ENCODE data around the gene CABLES2.
"Not testable (repeated sequence)": the region's sequence is repeated elsewhere in the genome, so short reads cannot be mapped to it uniquely, and the experiment has no call there.

Gene CABLES2

DNA sequence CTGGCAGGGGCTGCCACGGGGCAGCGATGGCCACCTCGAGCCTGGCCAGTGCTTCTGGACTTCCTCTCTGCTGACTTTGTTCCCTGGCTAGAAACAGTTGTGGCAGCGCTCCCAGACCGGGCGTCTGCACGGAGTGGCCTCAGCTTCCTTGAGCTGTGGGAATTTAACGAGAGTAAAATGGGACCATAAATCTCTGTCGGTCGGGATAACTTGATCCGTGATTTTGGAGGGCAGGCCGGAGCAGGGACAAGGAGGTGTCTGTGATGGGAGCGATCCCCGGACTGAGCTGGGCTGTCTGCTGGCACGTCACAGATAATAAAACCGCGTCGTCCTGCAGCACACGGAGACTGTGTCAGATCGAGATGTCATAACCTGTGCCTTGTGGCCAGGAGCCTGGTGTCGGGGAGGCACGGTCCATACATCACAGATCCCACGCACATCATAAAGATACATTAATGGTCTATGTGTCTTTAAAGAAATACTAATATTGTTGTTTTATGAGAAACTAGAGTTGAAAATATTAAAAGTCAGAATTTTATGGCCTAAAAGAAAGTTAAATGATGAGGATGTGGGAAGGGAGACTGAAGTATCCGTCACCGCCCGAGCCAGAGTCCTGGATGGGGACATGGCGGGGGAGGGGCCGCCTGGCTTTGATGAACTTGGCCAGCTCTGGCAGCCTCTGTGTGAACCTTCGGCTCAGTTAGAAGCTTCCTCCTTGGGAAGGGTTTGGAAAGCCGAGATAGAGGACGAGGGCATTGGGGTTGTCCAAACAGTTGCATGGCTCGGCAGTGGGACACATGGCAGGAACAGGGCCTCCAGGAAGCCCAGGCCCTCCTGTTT, 26.8 kb upstream of the CABLES2 start:
- no peak for DNase-seq

- no peak for DNase-seq
Measured at GRCh38 chr20:62430866-62431447, 23.9 kb upstream of the CABLES2 start.

GRCh38 chr20:62430311-62430853, 23.3 kb upstream of the CABLES2 start:
- no peak for DNase-seq

DNA sequence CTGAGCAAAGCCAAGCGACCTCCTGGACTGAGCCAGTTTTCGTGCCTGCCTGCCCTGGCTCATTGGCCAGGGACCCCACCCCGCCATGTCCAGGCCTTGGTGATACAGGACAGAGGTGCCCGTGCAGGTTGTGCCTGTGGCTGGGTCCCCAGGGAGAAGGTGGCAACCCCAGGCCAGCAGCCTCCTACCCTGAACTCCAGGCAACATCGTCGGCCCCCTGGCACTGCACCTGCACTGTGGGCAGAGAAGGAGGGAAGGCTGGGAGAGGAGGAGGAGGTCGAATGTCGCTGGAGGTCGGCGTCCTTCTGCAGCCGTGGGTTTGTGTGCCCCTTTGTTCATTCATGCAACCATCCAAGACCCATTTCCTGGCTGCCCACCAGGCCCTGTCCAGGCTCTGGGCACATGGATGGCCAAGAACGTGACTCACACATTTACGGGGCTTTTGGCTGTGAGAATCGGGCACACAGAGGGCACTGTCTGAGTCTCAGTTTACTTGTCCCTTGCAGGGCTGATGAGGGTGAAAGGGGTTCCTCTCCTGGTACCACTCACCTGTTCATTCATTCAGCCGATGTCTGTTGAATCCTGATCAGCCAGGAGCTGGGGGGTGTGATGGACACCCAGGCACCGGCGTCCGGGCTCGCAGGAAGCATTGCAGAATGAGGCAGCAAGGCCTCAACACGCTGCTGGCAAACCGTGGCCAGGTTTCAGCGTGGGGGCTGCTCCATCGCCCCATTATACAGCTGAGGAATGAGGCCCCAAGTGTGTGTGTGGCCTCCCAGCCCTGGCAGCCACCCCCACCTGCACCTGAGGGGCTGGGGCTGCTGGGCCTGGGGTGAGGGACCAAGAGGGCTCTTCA, 22.6 kb upstream of the CABLES2 start:
- no peak for DNase-seq

GRCh38 chr20:62428396-62429295, 21.6 kb upstream of the CABLES2 start:
- no peak for DNase-seq

DNA sequence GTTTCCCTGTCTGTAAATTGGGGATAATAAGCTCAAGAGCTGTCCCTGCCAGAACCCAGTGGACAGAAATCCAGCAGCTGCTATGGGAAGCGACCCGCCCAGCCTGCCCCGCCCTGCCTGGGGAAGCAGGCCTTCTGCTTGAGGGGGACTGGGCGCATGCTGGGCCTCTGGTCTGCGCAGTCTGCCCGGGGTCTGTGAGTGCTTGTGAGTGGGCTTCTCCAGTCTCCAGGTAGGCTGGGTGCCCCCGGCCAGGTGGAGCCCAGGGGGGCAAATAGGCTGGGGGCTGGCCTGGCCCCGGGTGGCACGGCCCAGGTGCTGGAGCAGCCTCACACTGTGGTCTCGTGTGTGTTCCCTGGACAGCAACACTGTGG, 20.9 kb upstream of the CABLES2 start:
- no peak for DNase-seq

- DNase-seq = no peak
Measured at GRCh38 chr20:62427172-62428001, 20.3 kb upstream of the CABLES2 start, which contains the start of gene RBBP8NL. RBBP8NL (minus strand) TSS chr20:62427539; CDS start chr20:62419647, 7,892 bp downstream.

DNA sequence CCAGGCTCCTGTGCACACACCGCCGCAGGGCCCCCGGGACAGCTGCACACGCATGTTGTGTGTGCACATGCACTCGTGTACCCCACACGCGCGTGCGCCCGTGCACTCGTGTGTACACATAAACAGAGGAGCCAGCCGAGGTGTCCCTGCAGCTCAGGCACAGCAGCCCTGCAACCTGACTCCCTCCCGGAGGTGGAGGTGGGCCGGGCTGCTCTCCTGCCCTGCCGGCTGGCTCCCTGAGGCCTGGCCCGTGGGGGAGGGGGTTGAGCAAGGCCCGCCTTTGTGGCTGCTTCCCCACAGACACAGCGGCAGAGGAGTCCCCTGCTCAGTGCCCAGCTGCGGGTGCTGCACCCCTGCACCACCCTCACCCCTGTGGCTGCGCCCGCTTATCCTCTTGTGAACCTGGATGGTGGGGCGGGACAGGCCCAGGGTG, 19.6 kb upstream of the CABLES2 start:
- peak; percentile 15 for DNase-seq

DNA sequence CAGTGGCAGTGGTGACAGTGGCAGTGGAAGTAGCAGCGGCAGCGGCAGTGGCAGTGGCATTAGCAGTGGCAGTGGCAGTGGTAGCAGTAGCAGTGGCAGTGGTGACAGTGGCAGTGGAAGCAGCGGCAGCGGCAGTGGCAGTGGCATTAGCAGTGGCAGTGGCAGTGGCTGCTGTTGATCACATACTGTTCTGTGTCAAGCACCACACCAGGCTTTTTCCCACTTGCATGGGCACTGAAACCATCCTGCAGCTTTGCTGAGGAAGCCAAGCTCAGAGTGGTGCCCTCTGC, 18.9 kb upstream of the CABLES2 start:
- DNase-seq = not testable (repeated sequence)

- no peak for DNase-seq
Measured at GRCh38 chr20:62425281-62426058, 18.4 kb upstream of the CABLES2 start.

- DNase-seq = no peak
Measured at GRCh38 chr20:62424249-62425107, 17.4 kb upstream of the CABLES2 start.

GRCh38 chr20:62423326-62423706, 16.2 kb upstream of the CABLES2 start:
- DNase-seq = no peak

DNA sequence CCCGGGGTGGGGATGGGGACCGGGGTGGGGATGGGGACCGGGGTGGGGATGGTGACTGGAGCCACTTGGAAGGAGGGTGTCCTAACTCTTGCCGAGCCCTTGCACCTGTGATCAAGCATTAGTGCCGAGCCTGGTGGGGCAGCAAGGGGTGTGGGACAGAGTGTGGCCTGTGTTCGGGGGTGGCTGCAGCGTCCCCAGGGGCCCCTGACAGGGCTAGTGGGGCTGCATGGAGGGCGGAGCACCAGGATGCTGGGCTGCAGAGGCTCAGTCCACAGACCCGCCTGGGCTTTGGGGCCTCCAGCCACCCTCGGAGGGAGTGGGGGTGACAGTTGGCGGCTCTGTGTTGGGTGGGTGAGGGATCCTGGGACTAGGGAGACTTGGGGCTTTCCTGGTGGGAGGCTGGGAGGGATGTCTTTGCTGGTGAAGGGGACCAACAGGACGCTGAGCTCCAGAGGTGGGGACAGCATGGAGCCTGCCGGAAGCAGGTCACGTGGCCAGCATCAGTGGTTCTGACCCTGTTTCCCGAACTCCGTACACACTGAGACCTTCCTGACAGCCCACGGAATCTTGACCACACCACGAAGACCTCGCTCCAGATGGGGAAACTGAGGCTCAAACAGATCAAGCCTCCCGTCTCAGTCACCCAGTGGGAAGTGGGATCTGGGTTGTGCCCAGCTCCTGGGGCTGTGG, 15.7 kb upstream of the CABLES2 start:
- DNase-seq = no peak

GRCh38 chr20:62421716-62421990, 14.6 kb upstream of the CABLES2 start:
- DNase-seq = no peak

GRCh38 chr20:62420846-62421715, 14.0 kb upstream of the CABLES2 start:
- DNase-seq = no peak

GRCh38 chr20:62419759-62420158, 12.7 kb upstream of the CABLES2 start:
- no peak for DNase-seq

DNA sequence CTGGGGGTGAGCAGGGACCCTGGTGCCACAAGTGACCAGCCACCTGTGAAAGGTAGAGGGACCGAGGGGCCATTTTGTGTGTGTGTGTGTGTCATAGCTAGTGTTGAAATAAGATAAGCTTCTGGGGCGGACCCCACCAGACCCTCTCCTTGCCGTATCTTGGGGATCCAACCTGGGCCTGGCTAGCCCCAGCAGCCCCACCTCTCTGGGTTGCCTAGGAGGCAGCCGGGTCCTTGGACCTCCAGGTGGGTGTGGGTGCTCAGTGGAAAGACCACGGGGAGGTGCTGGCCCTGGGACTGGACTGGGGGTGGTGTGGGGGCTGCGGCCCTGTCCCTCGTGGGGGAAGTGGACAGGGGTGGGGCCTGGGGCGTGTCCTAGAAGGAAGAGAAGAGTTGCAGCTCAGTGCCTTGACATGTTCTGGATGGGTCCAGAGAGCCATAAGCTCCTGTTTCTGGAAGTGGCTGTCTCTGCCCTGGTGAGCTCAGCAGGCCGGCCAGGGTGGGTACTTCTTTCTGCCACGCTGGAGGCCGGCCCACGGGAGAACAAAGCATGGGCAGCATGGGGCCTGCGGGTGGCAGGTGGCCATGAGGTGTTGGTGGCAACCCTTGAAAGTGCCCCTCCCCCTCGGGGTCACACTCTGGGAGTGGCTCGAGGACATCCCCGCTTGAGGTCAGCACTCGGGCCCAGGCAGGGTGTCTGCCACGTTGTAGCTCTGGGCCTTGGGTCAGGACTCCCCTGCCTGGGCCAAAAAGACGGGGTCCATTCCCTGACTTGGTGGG, 11.8 kb upstream of the CABLES2 start:
- no peak for DNase-seq

Data from NCI-H1436 (cell line).